Effector memory CD4-positive, alpha-beta T cell (primary cell): Measurements from ENCODE around the gene FDPS.
"Not testable (repeated sequence)": the region's sequence is repeated elsewhere in the genome, so short reads cannot be mapped to it uniquely, and the experiment has no call there.

Source experiments
- DNase-seq, 3 donors: peaks; one replicate each; pipeline ENCODE4 v3.0.0-alpha.2; 2020
- H3K27ac ChIP-seq: 2 replicates; pipeline ENCODE4 v1.7.0; 2013; ENCODE audit warnings: mild to moderate bottlenecking, low read length, moderate library complexity; ENCODE audit not compliant: insufficient read depth, poor library complexity, severe bottlenecking
- H3K27me3 ChIP-seq: replicated peaks from 2 replicates; pipeline ENCODE4 v1.7.0; 2013; ENCODE audit warnings: mild to moderate bottlenecking, low read length; ENCODE audit not compliant: insufficient read depth, control insufficient read depth, poor library complexity, severe bottlenecking
- H3K36me3 ChIP-seq: 2 replicates; pipeline ENCODE4 v1.7.0; 2013; ENCODE audit warnings: mild to moderate bottlenecking, low read length, moderate library complexity; ENCODE audit not compliant: control insufficient read depth, insufficient read depth
- H3K4me1 ChIP-seq: 2 replicates; pipeline ENCODE4 v1.7.0; 2013; ENCODE audit warnings: low read length, mild to moderate bottlenecking; ENCODE audit not compliant: control insufficient read depth, insufficient read depth, poor library complexity, severe bottlenecking
- H3K4me3 ChIP-seq: 2 replicates; pipeline ENCODE4 v1.7.0; 2013; ENCODE audit warnings: low read length, low read depth, mild to moderate bottlenecking; ENCODE audit not compliant: insufficient read depth, poor library complexity, severe bottlenecking
- H3K9me3 ChIP-seq: 2 replicates; pipeline ENCODE4 v1.7.0; 2013; ENCODE audit warnings: mild to moderate bottlenecking, low read length, moderate library complexity; ENCODE audit not compliant: control insufficient read depth

Gene FDPS

GRCh38 chr1:155285063-155285462 lies 23.6 kb upstream of the FDPS start:
- Histone ChIP-seq H3K36me3 (no peaks in the 10 kb centered on the region), H3K27ac (no peak overlapping the region), H3K27me3 (no peaks in the 10 kb centered on the region), H3K4me1 (no peaks in the 10 kb centered on the region), H3K9me3 (no peaks in the 10 kb centered on the region), H3K4me3 (no peak overlapping the region)
- DNase-seq: no peak

DNA sequence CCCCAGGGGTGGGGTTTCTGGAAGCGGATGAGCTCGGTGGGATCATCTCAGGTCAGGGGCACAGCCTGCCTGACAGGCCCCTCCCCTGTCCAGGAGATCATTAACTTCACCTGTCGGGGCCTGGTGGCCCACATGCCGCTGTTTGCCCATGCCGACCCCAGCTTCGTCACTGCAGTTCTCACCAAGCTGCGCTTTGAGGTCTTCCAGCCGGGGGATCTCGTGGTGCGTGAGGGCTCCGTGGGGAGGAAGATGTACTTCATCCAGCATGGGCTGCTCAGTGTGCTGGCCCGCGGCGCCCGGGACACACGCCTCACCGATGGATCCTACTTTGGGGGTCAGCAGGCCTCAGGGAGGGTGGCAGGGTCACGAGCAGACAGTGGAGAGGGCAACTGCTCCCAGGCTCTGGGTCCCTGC lies 23.0 kb upstream of the FDPS start:
- Histone ChIP-seq H3K36me3 (no peaks in the 10 kb centered on the region), H3K4me3 (no peak overlapping the region), H3K27me3 (no peaks in the 10 kb centered on the region), H3K9me3 (no peaks in the 10 kb centered on the region), H3K4me1 (no peaks in the 10 kb centered on the region), H3K27ac (no peak overlapping the region)
- DNase-seq: no peak

DNA sequence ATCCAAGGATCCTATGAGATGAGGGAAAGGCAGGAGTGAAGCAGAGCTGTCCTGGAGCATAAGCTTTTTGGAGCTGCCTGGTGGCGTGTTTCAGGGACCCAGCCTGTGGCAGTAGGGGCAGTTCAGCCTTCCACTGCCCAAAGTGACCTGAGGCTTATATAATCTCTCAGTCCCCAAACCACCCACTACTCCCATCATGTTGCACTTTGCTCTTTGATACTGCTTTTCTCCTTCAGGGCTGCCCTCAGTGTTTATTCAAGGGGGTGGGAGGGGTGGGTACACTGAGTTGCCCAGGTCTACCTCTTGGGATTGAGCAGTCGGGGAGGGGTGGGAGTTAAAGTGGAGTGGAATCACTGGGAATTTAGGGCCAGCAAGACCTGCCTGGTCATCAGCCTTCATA lies 22.1 kb upstream of the FDPS start:
- H3K4me3 ChIP-seq: no peak overlapping the region
- no peaks in the 10 kb centered on the region for H3K27me3 ChIP-seq
- H3K4me1 ChIP-seq: no peaks in the 10 kb centered on the region
- no peak for DNase-seq
- H3K9me3 ChIP-seq: no peaks in the 10 kb centered on the region
- H3K27ac ChIP-seq: no peak overlapping the region
- H3K36me3 ChIP-seq: no peaks in the 10 kb centered on the region

GRCh38 chr1:155287987-155288543 lies 20.6 kb upstream of the FDPS start:
- Histone ChIP-seq H3K9me3 (no peaks in the 10 kb centered on the region), H3K27ac (no peak overlapping the region), H3K4me1 (no peaks in the 10 kb centered on the region), H3K36me3 (no peaks in the 10 kb centered on the region), H3K4me3 (no peak overlapping the region), H3K27me3 (no peaks in the 10 kb centered on the region)
- DNase-seq: no peak

GRCh38 chr1:155291006-155291405 lies 17.7 kb upstream of the FDPS start:
- not testable (repeated sequence) for H3K27me3 ChIP-seq, H3K36me3 ChIP-seq, H3K4me1 ChIP-seq, H3K27ac ChIP-seq, H3K9me3 ChIP-seq, H3K4me3 ChIP-seq, DNase-seq

- H3K27me3 ChIP-seq: peaks cover 8% of the 10 kb centered on the region
- no peak overlapping the region for H3K4me3 ChIP-seq
- peaks cover 5% of the 10 kb centered on the region for H3K4me1 ChIP-seq
- H3K27ac ChIP-seq: no peak overlapping the region
- H3K9me3 ChIP-seq: no peaks in the 10 kb centered on the region
- no peak for DNase-seq
- no peaks in the 10 kb centered on the region for H3K36me3 ChIP-seq
These were observed 15.4 kb upstream of the FDPS start for GRCh38 chr1:155293086-155293749.

- H3K27me3 ChIP-seq: peaks cover 8% of the 10 kb centered on the region
- H3K4me3 ChIP-seq: no peak overlapping the region
- H3K27ac ChIP-seq: no peak overlapping the region
- no peak for DNase-seq
- H3K9me3 ChIP-seq: no peaks in the 10 kb centered on the region
- peaks cover 5% of the 10 kb centered on the region for H3K4me1 ChIP-seq
- no peaks in the 10 kb centered on the region for H3K36me3 ChIP-seq
These were observed 14.0 kb upstream of the FDPS start for GRCh38 chr1:155294520-155295182.

- Histone ChIP-seq H3K4me3 (no peak overlapping the region), H3K27ac (no peak overlapping the region), H3K36me3 (no peaks in the 10 kb centered on the region), H3K27me3 (peaks cover 8% of the 10 kb centered on the region), H3K9me3 (no peaks in the 10 kb centered on the region), H3K4me1 (peaks cover 5% of the 10 kb centered on the region)
- no peak for DNase-seq
These were observed 13.3 kb upstream of the FDPS start for GRCh38 chr1:155295183-155295941.

DNA sequence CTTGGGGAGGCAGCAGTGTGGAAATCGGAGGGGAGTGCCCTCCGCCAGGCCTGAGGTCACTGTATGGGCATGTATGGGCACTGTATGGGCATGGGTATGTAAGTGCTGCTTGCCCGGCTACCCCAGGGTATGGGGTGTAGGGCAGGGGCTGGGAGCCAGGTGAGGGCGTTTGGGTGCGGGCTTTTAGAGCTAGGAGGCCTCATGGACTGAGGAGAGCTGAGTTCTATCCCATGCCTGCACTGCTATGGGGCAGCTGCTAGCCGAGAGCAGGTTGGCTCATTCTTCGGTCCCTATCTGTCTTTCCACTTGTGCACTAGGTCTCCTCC lies 12.8 kb upstream of the FDPS start:
- no peaks in the 10 kb centered on the region for H3K9me3 ChIP-seq
- DNase-seq: no peak
- H3K36me3 ChIP-seq: no peaks in the 10 kb centered on the region
- H3K27me3 ChIP-seq: peaks cover 8% of the 10 kb centered on the region
- H3K4me3 ChIP-seq: no peak overlapping the region
- H3K4me1 ChIP-seq: peaks cover 5% of the 10 kb centered on the region
- no peak overlapping the region for H3K27ac ChIP-seq

- Histone ChIP-seq H3K27ac (no peak overlapping the region), H3K36me3 (no peaks in the 10 kb centered on the region), H3K27me3 (peaks cover 8% of the 10 kb centered on the region), H3K4me1 (peaks cover 5% of the 10 kb centered on the region), H3K4me3 (no peak overlapping the region), H3K9me3 (no peaks in the 10 kb centered on the region)
- no peak for DNase-seq
These were observed 12.0 kb upstream of the FDPS start for GRCh38 chr1:155296661-155297060.
